LNCAP (cell line): ENCODE results near the gene IL18BP.

Source experiments
- TF ChIP-seq, protein P1 (sequence below): fragments of 450-650 bp; IDR thresholded peaks from 2 replicates; pipeline ENCODE4 v1.5.1; 2017; ENCODE audit warnings: mild to moderate bottlenecking

IL18BP gene

DNA sequence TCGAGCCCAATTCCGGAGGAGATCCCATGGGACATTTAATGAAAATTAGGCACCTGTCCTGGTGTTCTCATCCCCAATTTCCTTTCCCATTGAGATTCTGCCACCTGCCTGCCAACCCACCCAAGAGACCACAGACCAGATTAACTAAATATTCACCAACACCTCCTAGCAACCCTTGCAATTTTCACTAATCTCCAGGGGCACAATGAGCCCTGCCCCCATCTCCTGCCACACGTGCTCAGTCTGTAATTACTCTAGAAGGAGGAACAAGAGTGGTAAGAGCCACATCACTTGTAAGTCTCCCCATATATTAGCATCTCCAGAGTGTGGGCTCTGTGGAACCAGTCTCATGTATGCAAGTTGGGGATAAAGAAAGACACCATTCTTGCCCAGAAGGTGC is 38.0 kb downstream of the IL18BP start:
- TF ChIP-seq, protein P1, sequence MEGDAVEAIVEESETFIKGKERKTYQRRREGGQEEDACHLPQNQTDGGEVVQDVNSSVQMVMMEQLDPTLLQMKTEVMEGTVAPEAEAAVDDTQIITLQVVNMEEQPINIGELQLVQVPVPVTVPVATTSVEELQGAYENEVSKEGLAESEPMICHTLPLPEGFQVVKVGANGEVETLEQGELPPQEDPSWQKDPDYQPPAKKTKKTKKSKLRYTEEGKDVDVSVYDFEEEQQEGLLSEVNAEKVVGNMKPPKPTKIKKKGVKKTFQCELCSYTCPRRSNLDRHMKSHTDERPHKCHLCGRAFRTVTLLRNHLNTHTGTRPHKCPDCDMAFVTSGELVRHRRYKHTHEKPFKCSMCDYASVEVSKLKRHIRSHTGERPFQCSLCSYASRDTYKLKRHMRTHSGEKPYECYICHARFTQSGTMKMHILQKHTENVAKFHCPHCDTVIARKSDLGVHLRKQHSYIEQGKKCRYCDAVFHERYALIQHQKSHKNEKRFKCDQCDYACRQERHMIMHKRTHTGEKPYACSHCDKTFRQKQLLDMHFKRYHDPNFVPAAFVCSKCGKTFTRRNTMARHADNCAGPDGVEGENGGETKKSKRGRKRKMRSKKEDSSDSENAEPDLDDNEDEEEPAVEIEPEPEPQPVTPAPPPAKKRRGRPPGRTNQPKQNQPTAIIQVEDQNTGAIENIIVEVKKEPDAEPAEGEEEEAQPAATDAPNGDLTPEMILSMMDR: no peak

DNA sequence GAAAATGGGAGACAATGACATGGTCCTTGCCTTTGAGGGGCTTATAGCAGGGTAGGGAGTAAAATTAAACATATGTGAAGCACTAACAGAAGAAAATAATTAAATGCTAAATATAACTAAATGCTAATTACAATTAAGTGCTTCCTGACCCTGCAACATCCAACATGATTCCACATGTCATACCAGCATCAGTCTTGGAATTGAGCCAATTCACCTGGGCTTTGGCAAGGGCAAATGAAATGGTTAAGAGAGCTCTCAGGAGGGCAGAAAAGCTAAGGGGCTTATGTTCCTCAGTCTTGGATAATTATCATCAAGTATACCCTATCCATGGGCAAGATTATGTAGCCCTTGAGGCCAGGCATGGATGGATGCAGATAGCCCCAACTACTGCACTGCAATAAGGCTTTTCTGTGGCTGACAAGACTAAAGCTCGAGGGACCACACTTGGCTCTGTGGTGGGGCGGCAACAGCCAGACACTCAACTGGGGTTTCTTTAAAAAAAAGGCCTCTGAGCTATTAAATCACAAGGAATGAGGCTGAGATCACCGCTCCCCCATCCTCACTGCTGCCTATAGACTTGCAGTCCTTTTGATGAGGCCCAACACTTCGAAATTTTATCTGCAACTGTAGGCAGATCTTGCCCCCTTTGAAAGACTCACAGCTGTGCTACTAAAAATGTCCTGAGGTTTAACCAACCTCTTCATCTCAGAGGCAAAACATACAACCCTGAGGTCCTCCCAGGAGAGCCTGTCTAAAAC is 39.0 kb downstream of the IL18BP start:
- TF ChIP-seq, protein P1: no peak

DNA sequence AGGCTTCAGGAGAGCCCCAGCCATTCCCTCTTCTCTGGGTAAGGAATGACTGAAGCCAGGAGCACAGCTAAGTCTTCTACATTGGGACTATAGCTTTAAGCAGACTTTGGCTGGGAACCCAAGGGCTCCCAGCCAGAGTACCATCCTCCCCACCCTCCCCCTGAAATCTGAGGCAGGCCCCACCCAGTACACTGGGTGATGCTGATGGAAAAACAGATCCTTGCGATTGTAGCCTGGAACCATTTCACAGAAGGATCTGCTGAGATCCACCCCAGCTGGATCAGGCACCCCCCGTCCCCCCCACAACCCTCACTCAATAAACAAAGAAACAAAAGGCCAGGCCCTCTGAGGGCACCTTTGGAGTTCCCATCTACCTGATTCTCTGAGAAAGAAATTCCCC is 39.8 kb downstream of the IL18BP start:
- TF ChIP-seq, protein P1: no peak

DNA sequence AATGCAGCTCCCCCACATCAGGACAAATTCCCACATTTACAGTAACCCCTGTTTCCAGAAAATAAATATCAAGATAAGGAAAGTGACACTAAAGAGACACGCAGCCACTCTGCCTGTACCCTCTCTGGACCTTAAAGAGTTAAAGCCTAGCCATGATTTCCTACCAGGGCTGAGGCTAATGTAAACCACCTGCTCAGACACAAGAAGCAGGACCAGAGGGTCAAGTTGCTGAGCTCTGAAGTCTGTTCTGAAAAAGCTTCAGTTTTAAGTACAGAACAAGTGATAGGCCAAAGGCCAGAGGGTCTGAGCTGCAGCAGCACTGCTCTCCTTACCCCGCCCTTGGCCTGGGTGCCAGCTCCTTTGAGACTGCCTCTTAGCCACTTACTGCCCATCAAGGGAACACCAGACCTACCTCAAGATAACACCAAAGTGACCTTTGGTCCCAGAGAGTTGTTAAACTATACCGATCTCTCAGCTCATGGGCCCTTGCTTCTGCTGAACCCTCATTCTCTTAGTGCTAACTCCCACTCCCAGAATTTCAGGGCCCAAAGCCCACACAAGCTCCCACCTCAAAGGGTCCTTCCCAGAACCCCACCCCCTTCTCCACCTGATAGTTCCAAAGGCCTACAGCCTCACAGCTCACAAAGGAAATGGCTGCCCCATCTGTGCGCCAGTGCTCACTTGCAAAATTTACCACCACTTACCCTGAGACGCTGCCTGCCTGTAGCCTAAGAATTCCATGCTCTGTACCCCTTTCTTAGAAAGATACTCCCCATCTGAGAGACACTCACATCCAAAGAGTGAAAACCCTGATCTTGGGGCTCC is 40.5 kb downstream of the IL18BP start:
- TF ChIP-seq, protein P1: no peak

DNA sequence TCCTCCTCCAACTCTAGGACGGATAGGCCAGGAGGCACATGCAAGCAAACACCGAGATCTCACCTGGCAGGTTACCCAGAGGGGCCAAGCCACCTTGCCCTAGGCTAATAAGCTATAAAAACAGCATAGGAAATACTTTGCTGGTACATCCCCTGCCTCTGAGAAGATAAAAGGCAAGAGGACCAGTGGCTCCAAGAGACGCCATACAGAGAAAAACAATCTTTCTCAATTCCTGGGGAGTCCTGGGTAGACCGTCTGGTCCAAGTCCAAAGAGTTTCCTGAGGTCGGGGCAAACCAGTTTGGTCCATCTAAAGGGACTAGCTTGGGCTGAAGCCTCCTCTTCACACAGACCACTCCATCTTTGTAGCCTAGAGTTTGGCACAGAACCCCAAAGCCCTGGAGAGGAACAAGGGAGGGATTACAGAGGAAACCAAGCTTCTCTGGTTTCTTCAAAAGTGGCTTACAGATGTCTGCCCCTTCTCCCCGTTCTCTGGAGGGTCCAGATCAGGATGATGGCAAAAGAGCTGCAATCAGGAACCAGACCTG is 41.2 kb downstream of the IL18BP start:
- TF ChIP-seq, protein P1: no peak

DNA sequence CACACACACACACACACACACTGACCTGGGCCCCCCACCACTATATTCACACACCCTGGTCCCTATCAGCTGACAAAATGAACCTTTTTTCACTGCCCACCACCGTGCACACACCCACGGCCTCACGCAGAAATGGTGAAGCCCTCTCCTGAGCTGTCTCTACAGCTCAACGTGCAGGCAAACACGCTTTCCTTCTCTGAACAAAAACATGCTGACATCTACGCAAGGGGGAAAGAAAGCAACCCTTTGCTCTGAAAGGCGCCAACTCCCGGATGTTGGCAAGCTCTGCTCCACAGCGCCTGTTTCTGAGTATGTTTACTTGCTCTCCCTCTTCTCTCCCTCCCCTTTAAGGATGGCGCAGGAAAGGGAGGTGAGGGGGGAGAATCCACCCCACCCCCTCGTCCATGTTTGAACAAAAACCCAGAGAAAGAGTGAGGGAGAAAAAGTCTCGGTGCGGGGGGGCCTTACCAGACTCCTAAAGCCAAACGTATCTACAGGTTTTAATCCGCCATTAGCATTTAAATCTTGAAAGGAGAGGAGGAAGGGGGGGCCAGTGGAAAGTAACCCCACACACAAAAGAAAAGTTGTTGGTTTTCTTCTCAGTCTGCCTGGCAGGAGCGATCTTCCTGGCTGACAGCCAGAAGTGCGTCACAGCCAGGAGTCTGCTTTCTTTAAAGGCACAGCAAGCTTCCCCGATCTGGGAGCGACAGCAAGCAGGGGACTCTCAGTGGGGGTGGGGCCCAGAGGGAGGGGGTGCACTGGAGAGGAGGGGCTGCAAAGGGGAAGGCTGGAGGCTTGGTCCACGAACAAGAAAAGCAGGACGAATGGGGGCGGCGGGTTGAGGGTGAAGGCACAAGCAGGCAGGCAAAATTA is 42.0 kb downstream of the IL18BP start:
- TF ChIP-seq, protein P1: no peak

DNA sequence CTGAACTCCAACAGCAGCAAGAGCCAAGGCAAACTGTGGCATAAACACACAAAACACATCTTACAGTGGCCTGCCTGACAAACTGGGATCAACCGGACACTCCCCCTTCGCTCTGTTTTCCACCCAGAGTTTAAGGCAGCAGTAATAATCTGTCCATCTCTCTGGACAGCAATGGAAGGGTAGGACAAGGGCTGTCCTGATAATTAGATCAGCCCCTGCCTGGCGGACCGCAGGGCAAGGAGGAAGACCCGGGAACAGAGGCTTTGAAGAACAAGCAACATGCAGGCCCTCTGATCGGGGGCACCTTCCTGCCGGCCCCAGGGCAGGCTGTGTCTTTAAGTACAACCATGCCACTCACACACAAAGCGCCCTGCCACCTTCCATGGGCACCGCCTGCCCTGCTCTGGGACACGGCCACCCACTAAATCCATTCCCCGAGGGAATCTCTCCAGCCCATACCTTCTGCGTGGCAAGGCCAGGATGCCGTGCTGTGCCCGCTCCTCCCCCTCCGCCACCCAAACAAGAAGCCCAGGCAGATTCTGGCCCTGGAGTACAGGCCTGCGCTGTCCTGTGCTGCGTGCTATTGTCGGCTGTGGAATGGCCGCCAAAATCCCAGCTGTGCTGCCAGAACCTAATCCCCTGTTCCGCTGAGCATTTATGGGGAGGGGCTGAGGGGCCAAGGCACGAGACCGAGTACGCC is 42.8 kb downstream of the IL18BP start:
- TF ChIP-seq, protein P1: no peak
